GM10847 (cell line): ENCODE results near the gene TMEM245.

Source experiments
- POLR2A ChIP-seq: IDR thresholded peaks from 2 replicates; pipeline ENCODE4 v1.6.1; 2011; ENCODE audit not compliant: insufficient read length; ENCODE audit errors: extremely low read depth

The TMEM245 gene

GRCh38 chr9:109117856-109118807 lies 1.6 kb downstream of the TMEM245 start:
- TF ChIP-seq POLR2A = no peak

GRCh38 chr9:109115931-109116526 lies 3.7 kb downstream of the TMEM245 start:
- no peak for TF ChIP-seq POLR2A

GRCh38 chr9:109114670-109115069 lies 5.1 kb downstream of the TMEM245 start:
- no peak for TF ChIP-seq POLR2A

- TF ChIP-seq POLR2A = no peak
Measured at GRCh38 chr9:109113892-109114609, 5.7 kb downstream of the TMEM245 start.

- no peak for TF ChIP-seq POLR2A
Measured at GRCh38 chr9:109113254-109113653, 6.5 kb downstream of the TMEM245 start.

- no peak for TF ChIP-seq POLR2A
Measured at GRCh38 chr9:109110329-109111021, 9.3 kb downstream of the TMEM245 start.

- TF ChIP-seq POLR2A = no peak
Measured at GRCh38 chr9:109109967-109110328, 9.8 kb downstream of the TMEM245 start.

- TF ChIP-seq POLR2A = no peak
Measured at GRCh38 chr9:109108318-109108717, 11.4 kb downstream of the TMEM245 start.

GRCh38 chr9:109107402-109108240 lies 12.1 kb downstream of the TMEM245 start:
- no peak for TF ChIP-seq POLR2A

- no peak for TF ChIP-seq POLR2A
Measured at GRCh38 chr9:109101810-109102209, 17.9 kb downstream of the TMEM245 start.

- no peak for TF ChIP-seq POLR2A
Measured at GRCh38 chr9:109101202-109101595, 18.5 kb downstream of the TMEM245 start.

GRCh38 chr9:109100543-109101201 lies 19.1 kb downstream of the TMEM245 start:
- TF ChIP-seq POLR2A = no peak

GRCh38 chr9:109098960-109099308 lies 20.8 kb downstream of the TMEM245 start:
- no peak for TF ChIP-seq POLR2A

- no peak for TF ChIP-seq POLR2A
Measured at GRCh38 chr9:109098171-109098959, 21.4 kb downstream of the TMEM245 start.

GRCh38 chr9:109097146-109097545 lies 22.6 kb downstream of the TMEM245 start:
- no peak for TF ChIP-seq POLR2A
